Measurements from ENCODE around the gene GLYATL1.

DNA sequence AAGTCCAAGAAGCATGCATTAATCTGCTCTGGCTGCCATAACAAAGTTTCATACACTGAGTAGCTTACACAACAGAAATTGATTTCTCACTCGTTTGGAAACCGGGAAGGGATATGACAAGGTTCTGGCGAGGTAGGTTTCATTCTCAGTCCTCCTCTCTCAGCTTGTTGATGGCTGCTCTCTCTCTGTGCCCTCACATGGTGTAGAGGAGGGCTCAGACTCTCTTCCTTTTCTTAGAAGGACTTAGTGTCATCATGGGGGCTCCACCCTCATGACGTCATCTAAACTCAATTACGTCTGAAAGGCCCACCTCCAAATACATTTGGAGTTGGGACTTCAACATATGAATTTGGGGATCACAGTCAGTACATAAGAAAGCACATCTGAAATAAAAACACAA is 18.6 kb downstream of the GLYATL1 start:
- TF ChIP-seq, protein P1, sequence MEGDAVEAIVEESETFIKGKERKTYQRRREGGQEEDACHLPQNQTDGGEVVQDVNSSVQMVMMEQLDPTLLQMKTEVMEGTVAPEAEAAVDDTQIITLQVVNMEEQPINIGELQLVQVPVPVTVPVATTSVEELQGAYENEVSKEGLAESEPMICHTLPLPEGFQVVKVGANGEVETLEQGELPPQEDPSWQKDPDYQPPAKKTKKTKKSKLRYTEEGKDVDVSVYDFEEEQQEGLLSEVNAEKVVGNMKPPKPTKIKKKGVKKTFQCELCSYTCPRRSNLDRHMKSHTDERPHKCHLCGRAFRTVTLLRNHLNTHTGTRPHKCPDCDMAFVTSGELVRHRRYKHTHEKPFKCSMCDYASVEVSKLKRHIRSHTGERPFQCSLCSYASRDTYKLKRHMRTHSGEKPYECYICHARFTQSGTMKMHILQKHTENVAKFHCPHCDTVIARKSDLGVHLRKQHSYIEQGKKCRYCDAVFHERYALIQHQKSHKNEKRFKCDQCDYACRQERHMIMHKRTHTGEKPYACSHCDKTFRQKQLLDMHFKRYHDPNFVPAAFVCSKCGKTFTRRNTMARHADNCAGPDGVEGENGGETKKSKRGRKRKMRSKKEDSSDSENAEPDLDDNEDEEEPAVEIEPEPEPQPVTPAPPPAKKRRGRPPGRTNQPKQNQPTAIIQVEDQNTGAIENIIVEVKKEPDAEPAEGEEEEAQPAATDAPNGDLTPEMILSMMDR (IDR thresholded peaks at IDR 0.05), result no peak
- no peak for TF ChIP-seq POLR2A (IDR thresholded peaks at IDR 0.05)
